ENCODE data around the gene WBP4.

DNA sequence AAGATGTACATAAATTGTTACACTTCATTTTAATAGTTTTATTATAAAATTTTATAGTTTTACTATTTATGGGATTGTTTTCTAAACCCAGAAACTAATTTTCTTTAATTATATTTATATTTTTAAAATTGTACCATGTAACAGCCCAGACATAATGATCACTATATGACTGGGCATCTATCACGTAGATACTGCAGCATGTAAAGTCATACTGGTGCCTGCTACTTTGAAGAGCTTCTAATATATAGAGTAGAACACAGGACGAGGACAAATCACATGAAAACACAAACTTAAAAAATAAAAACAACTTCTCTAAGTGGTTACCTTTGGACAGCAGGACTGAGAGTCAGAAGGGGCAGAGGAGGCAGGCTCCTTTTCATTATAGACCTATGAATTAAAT, 47.5 kb upstream of the WBP4 start:
- TF ChIP-seq POLR2A (IDR thresholded peaks at IDR 0.05; ENCODE audit: borderline replicate concordance, extremely low read depth, insufficient read depth, insufficient read length): no peak
- TF ChIP-seq, protein P1, sequence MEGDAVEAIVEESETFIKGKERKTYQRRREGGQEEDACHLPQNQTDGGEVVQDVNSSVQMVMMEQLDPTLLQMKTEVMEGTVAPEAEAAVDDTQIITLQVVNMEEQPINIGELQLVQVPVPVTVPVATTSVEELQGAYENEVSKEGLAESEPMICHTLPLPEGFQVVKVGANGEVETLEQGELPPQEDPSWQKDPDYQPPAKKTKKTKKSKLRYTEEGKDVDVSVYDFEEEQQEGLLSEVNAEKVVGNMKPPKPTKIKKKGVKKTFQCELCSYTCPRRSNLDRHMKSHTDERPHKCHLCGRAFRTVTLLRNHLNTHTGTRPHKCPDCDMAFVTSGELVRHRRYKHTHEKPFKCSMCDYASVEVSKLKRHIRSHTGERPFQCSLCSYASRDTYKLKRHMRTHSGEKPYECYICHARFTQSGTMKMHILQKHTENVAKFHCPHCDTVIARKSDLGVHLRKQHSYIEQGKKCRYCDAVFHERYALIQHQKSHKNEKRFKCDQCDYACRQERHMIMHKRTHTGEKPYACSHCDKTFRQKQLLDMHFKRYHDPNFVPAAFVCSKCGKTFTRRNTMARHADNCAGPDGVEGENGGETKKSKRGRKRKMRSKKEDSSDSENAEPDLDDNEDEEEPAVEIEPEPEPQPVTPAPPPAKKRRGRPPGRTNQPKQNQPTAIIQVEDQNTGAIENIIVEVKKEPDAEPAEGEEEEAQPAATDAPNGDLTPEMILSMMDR (IDR thresholded peaks at IDR 0.05 in 2 of 3, conservative IDR thresholded peaks at IDR 0.05 in 1 of 3; ENCODE audit: borderline replicate concordance in 1 of 3, insufficient read depth in 1 of 3, low read depth in 2 of 3, low read length in 2 of 3): no peak

Data from HCT116 (cell line).